ENCODE measurements around the gene MYO5C.

- TF ChIP-seq CTCF (IDR thresholded peaks at IDR 0.05) (peak; percentile 60; the same call in 1 of the 2 replicates), POLR2AphosphoS5 (IDR thresholded peaks at IDR 0.05; ENCODE audit: low read depth, low read length) (no peak), REST (IDR thresholded peaks at IDR 0.05; ENCODE audit: insufficient read depth in 1 of 2, low read depth in 2 of 2, low read length in 1 of 2) (no peak)
Observed at GRCh38 chr15:52336529-52336928, 40.9 kb upstream of the MYO5C start.

Data from Panc1 (cell line).